ENCODE measurements around the gene MRPL14.

DNA sequence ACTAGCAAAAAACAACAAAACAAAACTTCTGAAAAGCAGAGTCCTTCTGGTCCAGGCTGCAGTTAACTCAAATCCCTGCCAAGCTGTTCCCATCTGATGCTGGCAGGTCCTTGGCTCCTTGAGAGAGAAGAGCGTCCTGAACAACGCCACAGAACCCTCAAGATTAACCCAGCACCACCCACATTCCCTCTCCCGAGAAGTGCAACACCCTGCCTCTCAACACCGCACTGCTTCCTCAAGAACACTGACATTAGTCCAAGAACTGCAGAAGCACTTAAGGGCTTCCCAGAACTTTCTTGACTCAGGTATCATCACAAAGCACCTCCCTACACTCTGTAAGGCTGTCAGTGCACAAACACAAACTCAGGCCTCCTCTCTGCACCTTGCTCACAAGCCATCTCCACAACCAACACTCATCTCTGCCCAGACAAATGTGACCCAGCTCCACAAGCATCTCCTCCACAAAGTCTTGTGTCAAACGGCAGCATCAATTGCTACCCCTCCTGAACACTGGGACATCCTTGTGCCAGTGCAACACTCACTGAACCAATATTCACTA lies 7.5 kb downstream of the MRPL14 start:
- no peak for TF ChIP-seq POLR2AphosphoS5 (IDR thresholded peaks at IDR 0.05; ENCODE audit: low read depth)
- TF ChIP-seq, protein P1, sequence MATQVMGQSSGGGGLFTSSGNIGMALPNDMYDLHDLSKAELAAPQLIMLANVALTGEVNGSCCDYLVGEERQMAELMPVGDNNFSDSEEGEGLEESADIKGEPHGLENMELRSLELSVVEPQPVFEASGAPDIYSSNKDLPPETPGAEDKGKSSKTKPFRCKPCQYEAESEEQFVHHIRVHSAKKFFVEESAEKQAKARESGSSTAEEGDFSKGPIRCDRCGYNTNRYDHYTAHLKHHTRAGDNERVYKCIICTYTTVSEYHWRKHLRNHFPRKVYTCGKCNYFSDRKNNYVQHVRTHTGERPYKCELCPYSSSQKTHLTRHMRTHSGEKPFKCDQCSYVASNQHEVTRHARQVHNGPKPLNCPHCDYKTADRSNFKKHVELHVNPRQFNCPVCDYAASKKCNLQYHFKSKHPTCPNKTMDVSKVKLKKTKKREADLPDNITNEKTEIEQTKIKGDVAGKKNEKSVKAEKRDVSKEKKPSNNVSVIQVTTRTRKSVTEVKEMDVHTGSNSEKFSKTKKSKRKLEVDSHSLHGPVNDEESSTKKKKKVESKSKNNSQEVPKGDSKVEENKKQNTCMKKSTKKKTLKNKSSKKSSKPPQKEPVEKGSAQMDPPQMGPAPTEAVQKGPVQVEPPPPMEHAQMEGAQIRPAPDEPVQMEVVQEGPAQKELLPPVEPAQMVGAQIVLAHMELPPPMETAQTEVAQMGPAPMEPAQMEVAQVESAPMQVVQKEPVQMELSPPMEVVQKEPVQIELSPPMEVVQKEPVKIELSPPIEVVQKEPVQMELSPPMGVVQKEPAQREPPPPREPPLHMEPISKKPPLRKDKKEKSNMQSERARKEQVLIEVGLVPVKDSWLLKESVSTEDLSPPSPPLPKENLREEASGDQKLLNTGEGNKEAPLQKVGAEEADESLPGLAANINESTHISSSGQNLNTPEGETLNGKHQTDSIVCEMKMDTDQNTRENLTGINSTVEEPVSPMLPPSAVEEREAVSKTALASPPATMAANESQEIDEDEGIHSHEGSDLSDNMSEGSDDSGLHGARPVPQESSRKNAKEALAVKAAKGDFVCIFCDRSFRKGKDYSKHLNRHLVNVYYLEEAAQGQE (IDR thresholded peaks at IDR 0.05; ENCODE audit: insufficient replicate concordance, low read depth), result no peak
- TF ChIP-seq, protein P2, sequence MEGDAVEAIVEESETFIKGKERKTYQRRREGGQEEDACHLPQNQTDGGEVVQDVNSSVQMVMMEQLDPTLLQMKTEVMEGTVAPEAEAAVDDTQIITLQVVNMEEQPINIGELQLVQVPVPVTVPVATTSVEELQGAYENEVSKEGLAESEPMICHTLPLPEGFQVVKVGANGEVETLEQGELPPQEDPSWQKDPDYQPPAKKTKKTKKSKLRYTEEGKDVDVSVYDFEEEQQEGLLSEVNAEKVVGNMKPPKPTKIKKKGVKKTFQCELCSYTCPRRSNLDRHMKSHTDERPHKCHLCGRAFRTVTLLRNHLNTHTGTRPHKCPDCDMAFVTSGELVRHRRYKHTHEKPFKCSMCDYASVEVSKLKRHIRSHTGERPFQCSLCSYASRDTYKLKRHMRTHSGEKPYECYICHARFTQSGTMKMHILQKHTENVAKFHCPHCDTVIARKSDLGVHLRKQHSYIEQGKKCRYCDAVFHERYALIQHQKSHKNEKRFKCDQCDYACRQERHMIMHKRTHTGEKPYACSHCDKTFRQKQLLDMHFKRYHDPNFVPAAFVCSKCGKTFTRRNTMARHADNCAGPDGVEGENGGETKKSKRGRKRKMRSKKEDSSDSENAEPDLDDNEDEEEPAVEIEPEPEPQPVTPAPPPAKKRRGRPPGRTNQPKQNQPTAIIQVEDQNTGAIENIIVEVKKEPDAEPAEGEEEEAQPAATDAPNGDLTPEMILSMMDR (IDR thresholded peaks at IDR 0.05; ENCODE audit: insufficient read depth, low read length), result no peak
- TF ChIP-seq SPI1 (IDR thresholded peaks at IDR 0.05; ENCODE audit: borderline replicate concordance, low read depth), result no peak
- no peak for TF ChIP-seq GABPA (IDR thresholded peaks at IDR 0.05; ENCODE audit: low read depth)

Data from HL-60 (cell line).